Gastroesophageal sphincter (tissue), 4 donors: ENCODE results near the gene NCAPD3. TPM values are rescaled to one million over a fixed set of nuclear protein-coding genes. Genes with fewer than 3 reads are reported as not detected.

ENCODE experiments used
- ATAC-seq: fragments of 150-250 bp; one replicate; pipeline ENCODE4 v1.9.1; 2016; ENCODE audit warnings: mild to moderate bottlenecking, moderate library complexity
- H3K27ac ChIP-seq, 4 donors: fragments of 200-600 bp; sonication (generic) in 3 of 4; 1 replicate in 3 of 4; 2 replicates in 1 of 4; pipeline ENCODE4 v1.5.1; 2016 to 2019
- H3K27me3 ChIP-seq: fragments of 200-600 bp; sonication (generic); one replicate; pipeline ENCODE4 v1.5.1; 2019
- H3K36me3 ChIP-seq, 2 donors: fragments of 200-600 bp; sonication (generic); one replicate each; pipeline ENCODE4 v1.5.1; 2019; ENCODE audit warnings: control low read depth in 1 of 2
- H3K4me1 ChIP-seq, 3 donors: fragments of 200-600 bp; sonication (generic); 1 replicate in 2 of 3; 2 replicates in 1 of 3; pipeline ENCODE4 v1.5.1; 2016 to 2019; ENCODE audit warnings: control low read depth in 2 of 3
- H3K4me3 ChIP-seq, 2 donors: fragments of 200-600 bp; sonication (generic); one replicate each; pipeline ENCODE4 v1.5.1; 2019; ENCODE audit warnings: mild to moderate bottlenecking in 1 of 2, moderate library complexity in 1 of 2
- H3K9me3 ChIP-seq, 3 donors: fragments of 200-600 bp; sonication (generic); one replicate each; pipeline ENCODE4 v1.5.1; 2017 to 2019; ENCODE audit warnings: control low read depth in 2 of 3
- CTCF ChIP-seq, 4 experiments: fragments of 200-600 bp in 2 of 4; fragments of 450-650 bp in 2 of 4; sonication (generic) in 1 of 4; IDR thresholded peaks; one replicate each; pipeline ENCODE4 v1.5.1; 2017 to 2019; ENCODE audit warnings: antibody characterized with exemption in 4 of 4, mild to moderate bottlenecking in 2 of 4, moderate library complexity in 2 of 4
- EP300 ChIP-seq: sonication (generic); formaldehyde crosslinking; IDR thresholded peaks from one replicate; pipeline ENCODE4 v1.6.1; 2017; ENCODE audit warnings: antibody characterized with exemption, mild to moderate bottlenecking
- POLR2A ChIP-seq, 2 donors: fragments of 450-650 bp; IDR thresholded peaks; one replicate each; pipeline ENCODE4 v1.6.1; 2017; ENCODE audit warnings: antibody characterized with exemption in 2 of 2, mild to moderate bottlenecking in 2 of 2, moderate library complexity in 1 of 2
- POLR2AphosphoS5 ChIP-seq: sonication (generic); formaldehyde crosslinking; IDR thresholded peaks from one replicate; pipeline ENCODE4 v1.6.1; 2017; ENCODE audit warnings: antibody characterized with exemption
- WGBS, 2 donors: methylation state at CpG; one replicate each; pipeline ENCODE4 v1.1.5; 2018; ENCODE audit warnings: low coverage in 1 of 2; 5-methylcytosine and 5-hydroxymethylcytosine counted together
- total RNA-seq, 4 donors: library from RNA; depleted of rRNA; stranded (reverse); fragments of >200 nt; gene quantifications; one replicate each; pipeline ENCODE4 v1.1.0, GENCODE V29; 2016

Gene NCAPD3
- total RNA-seq, 4 donors from 2014 or later, result 7.0 to 13.8 (median 11.4) TPM

GRCh38 chr11:134229126-134229790 lies 5.5 kb upstream of the NCAPD3 start:
- H3K4me3 ChIP-seq, result no peak overlapping the region
- no peaks in the 10 kb centered on the region for H3K27me3 ChIP-seq
- no peak for ATAC-seq
- TF ChIP-seq CTCF (IDR thresholded peaks at IDR 0.05), result no peak
- no peak for TF ChIP-seq POLR2A (IDR thresholded peaks at IDR 0.05)
- no peak for TF ChIP-seq EP300
- TF ChIP-seq POLR2AphosphoS5, result no peak
- WGBS, 2 donors, result 58 to 74% methylated on average over 6 of the region's 6 CpGs
- H3K27ac ChIP-seq, result no peak overlapping the region
- H3K36me3 ChIP-seq, result peaks cover 0 to 12% of the 10 kb centered on the region in 2 donors
- no peaks in the 10 kb centered on the region for H3K9me3 ChIP-seq
- H3K4me1 ChIP-seq, result peaks cover 0 to 49% (median 15%) of the 10 kb centered on the region in 3 donors

GRCh38 chr11:134228625-134229024 lies 4.9 kb upstream of the NCAPD3 start:
- Histone ChIP-seq H3K4me3 (no peak overlapping the region), H3K36me3 (peaks cover 0 to 12% of the 10 kb centered on the region in 2 donors), H3K27me3 (no peaks in the 10 kb centered on the region), H3K9me3 (no peaks in the 10 kb centered on the region), H3K4me1 (peaks cover 0 to 50% (median 15%) of the 10 kb centered on the region in 3 donors), H3K27ac (no peak overlapping the region)
- TF ChIP-seq POLR2A (IDR thresholded peaks at IDR 0.05), result no peak
- TF ChIP-seq CTCF (IDR thresholded peaks at IDR 0.05), result no peak
- TF ChIP-seq EP300, result no peak
- no peak for TF ChIP-seq POLR2AphosphoS5
- 81 to 94% methylated on average over 3 to 6 of the region's 6 CpGs for WGBS, 2 donors
- no peak for ATAC-seq

- WGBS, 2 donors, result 80 to 89% methylated on average over 5 of the region's 5 CpGs
- H3K4me1 ChIP-seq, result peaks cover 3 to 61% (median 20%) of the 10 kb centered on the region in 3 donors
- H3K27ac ChIP-seq, result no peak overlapping the region
- peaks cover 0 to 4% of the 10 kb centered on the region in 2 donors for H3K36me3 ChIP-seq
- no peak for ATAC-seq
- no peak overlapping the region for H3K4me3 ChIP-seq
- TF ChIP-seq POLR2AphosphoS5 (no peak), POLR2A (IDR thresholded peaks at IDR 0.05) (no peak), CTCF (IDR thresholded peaks at IDR 0.05) (no peak), EP300 (no peak)
- H3K27me3 ChIP-seq, result no peaks in the 10 kb centered on the region
- no peaks in the 10 kb centered on the region for H3K9me3 ChIP-seq
Measured at GRCh38 chr11:134226806-134227325, 3.1 kb upstream of the NCAPD3 start.

DNA sequence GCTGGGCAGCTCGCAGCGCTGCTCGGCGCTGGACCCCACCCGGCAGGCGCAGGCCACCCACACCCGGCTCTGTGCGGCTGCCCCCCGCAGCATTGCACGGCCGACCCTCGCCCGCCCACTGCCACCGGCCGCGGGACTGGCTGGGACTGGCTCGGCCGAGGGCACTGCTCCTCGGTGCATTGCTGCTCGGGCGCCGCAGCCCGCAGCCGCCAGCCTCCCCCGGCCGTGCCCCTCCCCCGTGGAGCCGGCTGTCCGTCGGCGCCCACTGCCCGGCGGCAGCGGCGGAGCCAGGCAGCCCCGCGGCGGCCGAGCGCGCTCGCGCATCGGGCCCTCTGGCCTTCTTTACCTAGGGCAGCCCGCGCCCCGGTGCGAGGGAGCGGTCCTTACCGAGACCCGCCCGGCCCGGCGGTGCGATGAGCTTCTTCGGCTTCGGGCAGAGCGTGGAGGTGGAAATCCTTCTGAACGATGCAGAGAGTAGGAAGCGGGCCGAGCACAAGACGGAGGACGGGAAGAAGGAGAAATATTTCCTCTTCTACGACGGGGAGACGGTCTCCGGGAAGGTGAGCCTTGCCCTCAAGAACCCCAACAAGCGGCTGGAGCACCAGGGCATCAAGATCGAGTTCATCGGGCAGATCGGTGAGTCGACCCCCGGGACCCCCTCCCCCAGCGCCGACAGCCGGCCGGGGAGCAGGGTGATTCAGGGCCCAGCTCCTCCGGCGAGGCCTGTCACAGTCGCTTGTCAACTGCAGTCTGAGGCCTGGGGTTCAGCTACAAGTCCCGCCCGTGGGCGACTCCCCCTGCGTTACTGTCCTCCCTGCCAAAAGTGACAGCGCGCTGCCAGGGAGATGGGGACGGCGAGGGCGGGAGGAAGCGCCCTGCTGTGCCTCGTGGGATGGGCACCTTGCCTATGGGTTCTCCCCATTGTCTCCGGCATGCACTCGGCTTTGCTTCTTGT lies 1.2 kb upstream of the NCAPD3 start:
- peak overlapping the region; percentile 43 to 94 (median 88) for H3K27ac ChIP-seq
- no peaks in the 10 kb centered on the region for H3K27me3 ChIP-seq
- peak overlapping the region; percentile 66 to 98 for H3K4me3 ChIP-seq
- no peaks in the 10 kb centered on the region for H3K9me3 ChIP-seq
- TF ChIP-seq POLR2AphosphoS5 (no peak), POLR2A (IDR thresholded peaks at IDR 0.05) (peak; percentile 13 to 56), EP300 (no peak), CTCF (IDR thresholded peaks at IDR 0.05) (peak in 1 of 4 experiments; percentile 1)
- H3K36me3 ChIP-seq, result peaks cover 0 to 8% of the 10 kb centered on the region in 2 donors
- WGBS, 2 donors, result no CpG with 5 or more reads among the region's 93 CpGs
- peak; percentile 58 for ATAC-seq
- peaks cover 3 to 50% (median 20%) of the 10 kb centered on the region in 3 donors for H3K4me1 ChIP-seq
